Right lobe of liver (tissue), 6 donors: ENCODE measurements around the gene GNG4. TPM values are rescaled to one million over a fixed set of nuclear protein-coding genes. Genes with fewer than 3 reads are reported as not detected.

Source experiments
- ATAC-seq, 4 donors: fragments of 200-7000 bp; cut with Tn5 transposase; one replicate each; pipeline ENCODE4 v1.9.1; 2020; ENCODE audit warnings: mild to moderate bottlenecking in 4 of 4, moderate library complexity in 4 of 4
- DNase-seq, 3 donors: peaks; one replicate each; pipeline ENCODE4 v3.0.0-alpha.2; 2020
- H3K27ac ChIP-seq, 3 donors: fragments of 200-600 bp; one replicate each; pipeline ENCODE4 v1.8.0; 2022
- H3K27me3 ChIP-seq, 2 donors: fragments of 200-600 bp; one replicate each; pipeline ENCODE4 v1.8.0; 2022
- H3K36me3 ChIP-seq, 4 donors: fragments of 200-600 bp; sonication (generic) in 1 of 4; one replicate each; pipeline versions ENCODE4 v1.5.1 to v1.8.0; 2017 to 2022; ENCODE audit warnings: control low read depth in 1 of 4
- H3K4me1 ChIP-seq, 4 donors: fragments of 200-600 bp; sonication (generic) in 1 of 4; one replicate each; pipeline versions ENCODE4 v1.5.1 to v1.8.0; 2017 to 2022; ENCODE audit warnings: control low read depth in 1 of 4
- H3K4me3 ChIP-seq, 3 donors: fragments of 200-600 bp; one replicate each; pipeline ENCODE4 v1.8.0; 2022
- H3K9me3 ChIP-seq, 4 donors: fragments of 200-600 bp; sonication (generic) in 1 of 4; one replicate each; pipeline versions ENCODE4 v1.5.1 to v1.8.0; 2017 to 2022; ENCODE audit warnings: control low read depth in 1 of 4
- POLR2A ChIP-seq: fragments of 450-650 bp; IDR thresholded peaks from one replicate; pipeline ENCODE4 v1.6.1; 2017; ENCODE audit warnings: antibody characterized with exemption, mild to moderate bottlenecking
- WGBS: methylation state at CpG from one replicate; pipeline ENCODE4 v1.1.6; 2018; ENCODE audit warnings: low coverage, low lambda C conversion rate; ENCODE audit not compliant: insufficient coverage; ENCODE audit errors: missing lambda C conversion rate; 5-methylcytosine and 5-hydroxymethylcytosine counted together
- intact Hi-C, 2 donors: fragments of 100-400 bp; cut with DNase I; formaldehyde crosslinking; loops; one replicate each; pipeline versions ENCODE4 v1.11.2 to v1.14.1; 2022
- total RNA-seq, 6 experiments: library from RNA; depleted of rRNA in 2 of 6; stranded (reverse); fragments of >200 nt in 2 of 6; fragmentation: NEBNext Ultra II Directional in 3 of 6; extraction: Animal tissue kit (Norgen Biotek cat#: 25700) in 3 of 6; gene quantifications; one replicate each; pipeline versions ENCODE4 v1.1.0 to v1.2.4, GENCODE V29; 2016 to 2023
- TF ChIP-seq, protein P1 (sequence below), 4 donors: fragments of 200-600 bp in 3 of 4; fragments of 450-650 bp in 1 of 4; IDR thresholded peaks; one replicate each; pipeline versions ENCODE4 v1.5.1 to v1.8.0; 2016 to 2022; ENCODE audit warnings: antibody characterized with exemption in 4 of 4, mild to moderate bottlenecking in 2 of 4
- donor health status: DM: no; HTN: yes; CAD: no.
- donor health status: DM: no; HTN: no; CAD: no.
- donor health status: DM: no; HTN: no; CAD: no.
- donor health status: DM: no; HTN: yes; CAD: no.
- donor health status: DM: no; HTN: yes; CAD: no.

The GNG4 gene
- total RNA-seq, 6 experiments from 2014 or later, result 0.18 to 0.50 TPM; not detected in 4

DNA sequence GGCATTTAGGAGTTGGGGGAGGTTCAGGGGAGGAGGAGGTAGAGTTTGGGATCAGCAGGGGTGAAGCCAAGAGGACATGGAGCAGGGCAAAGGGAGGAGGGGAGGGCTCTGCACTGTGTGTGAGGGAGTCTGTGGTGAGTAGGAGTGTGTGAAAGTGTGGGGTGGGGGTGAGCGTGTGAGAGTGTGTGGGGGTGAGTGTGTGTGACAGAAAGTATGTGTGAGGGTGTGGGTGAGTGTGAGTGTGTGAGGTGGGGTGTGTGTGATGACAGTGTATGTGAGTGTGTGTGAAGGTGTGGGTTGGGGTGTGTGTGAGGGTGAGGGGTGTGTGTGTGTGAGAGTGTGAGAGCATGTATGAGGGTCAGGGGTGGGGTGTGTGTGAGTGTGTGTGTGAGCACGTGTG lies 62.6 kb downstream of the GNG4 start:
- intact Hi-C loops, result no loop called here
- Histone ChIP-seq H3K9me3 (no peaks in the 10 kb centered on the region), H3K36me3 (no peaks in the 10 kb centered on the region), H3K27ac (no peak overlapping the region), H3K4me1 (no peaks in the 10 kb centered on the region), H3K27me3 (no peaks in the 10 kb centered on the region), H3K4me3 (no peak overlapping the region)
- TF ChIP-seq, protein P1, sequence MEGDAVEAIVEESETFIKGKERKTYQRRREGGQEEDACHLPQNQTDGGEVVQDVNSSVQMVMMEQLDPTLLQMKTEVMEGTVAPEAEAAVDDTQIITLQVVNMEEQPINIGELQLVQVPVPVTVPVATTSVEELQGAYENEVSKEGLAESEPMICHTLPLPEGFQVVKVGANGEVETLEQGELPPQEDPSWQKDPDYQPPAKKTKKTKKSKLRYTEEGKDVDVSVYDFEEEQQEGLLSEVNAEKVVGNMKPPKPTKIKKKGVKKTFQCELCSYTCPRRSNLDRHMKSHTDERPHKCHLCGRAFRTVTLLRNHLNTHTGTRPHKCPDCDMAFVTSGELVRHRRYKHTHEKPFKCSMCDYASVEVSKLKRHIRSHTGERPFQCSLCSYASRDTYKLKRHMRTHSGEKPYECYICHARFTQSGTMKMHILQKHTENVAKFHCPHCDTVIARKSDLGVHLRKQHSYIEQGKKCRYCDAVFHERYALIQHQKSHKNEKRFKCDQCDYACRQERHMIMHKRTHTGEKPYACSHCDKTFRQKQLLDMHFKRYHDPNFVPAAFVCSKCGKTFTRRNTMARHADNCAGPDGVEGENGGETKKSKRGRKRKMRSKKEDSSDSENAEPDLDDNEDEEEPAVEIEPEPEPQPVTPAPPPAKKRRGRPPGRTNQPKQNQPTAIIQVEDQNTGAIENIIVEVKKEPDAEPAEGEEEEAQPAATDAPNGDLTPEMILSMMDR (IDR thresholded peaks at IDR 0.05), result no peak
- TF ChIP-seq POLR2A, result no peak
- ATAC-seq, result peak in 1 of 4 donors; percentile 14
- WGBS, result 70% methylated on average over 2 of the region's 2 CpGs
- no peak for DNase-seq

DNA sequence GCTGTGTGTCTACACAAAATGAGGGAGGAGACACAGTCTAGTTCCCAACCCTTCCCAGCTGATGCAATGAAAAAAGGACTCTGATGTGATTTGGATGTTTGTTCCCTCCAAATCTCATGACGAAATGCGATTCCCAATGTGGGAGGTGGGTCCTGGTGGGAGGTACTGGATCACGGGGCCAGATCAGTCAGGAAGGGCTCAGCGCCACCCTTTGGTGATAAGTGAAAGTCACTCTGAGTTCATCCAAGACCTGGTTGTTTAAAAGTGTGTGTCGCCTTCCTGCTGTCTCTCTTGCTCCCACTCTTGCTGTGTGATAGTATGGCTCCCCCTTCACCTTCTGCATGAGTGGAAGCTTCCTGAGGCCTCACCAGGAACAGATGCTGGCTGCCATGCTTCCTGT lies 63.2 kb downstream of the GNG4 start:
- no peak for TF ChIP-seq POLR2A
- TF ChIP-seq, protein P1 (IDR thresholded peaks at IDR 0.05), result no peak
- ATAC-seq, result no peak
- H3K27me3 ChIP-seq, result no peaks in the 10 kb centered on the region
- H3K36me3 ChIP-seq, result no peaks in the 10 kb centered on the region
- H3K4me3 ChIP-seq, result no peak overlapping the region
- intact Hi-C loops, result no loop called here
- no CpG with 5 or more reads among the region's 5 CpGs for WGBS
- DNase-seq, result no peak
- no peaks in the 10 kb centered on the region for H3K9me3 ChIP-seq
- H3K27ac ChIP-seq, result no peak overlapping the region
- no peaks in the 10 kb centered on the region for H3K4me1 ChIP-seq

DNA sequence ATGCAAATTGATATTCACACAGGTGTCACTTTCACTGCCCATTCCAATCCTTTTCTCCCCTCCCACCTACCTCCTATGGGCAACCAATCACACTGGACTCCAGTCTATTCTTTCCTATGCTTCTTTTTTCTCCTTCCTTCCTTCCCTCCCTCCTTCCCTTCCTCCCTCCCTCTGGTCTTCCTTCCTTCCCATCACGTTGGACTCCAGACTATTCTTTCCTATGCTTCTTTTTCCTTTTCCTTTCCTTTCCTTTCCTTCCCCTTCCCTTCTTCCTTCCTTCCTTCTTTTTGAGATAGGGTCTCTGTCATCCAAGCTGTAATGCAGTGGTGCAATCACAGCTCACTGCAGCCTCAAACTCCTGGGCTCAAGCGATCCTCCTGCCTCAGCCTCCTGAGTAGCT lies 64.6 kb downstream of the GNG4 start:
- ATAC-seq (no peak), DNase-seq (no peak)
- Histone ChIP-seq H3K9me3 (no peaks in the 10 kb centered on the region), H3K27ac (no peak overlapping the region), H3K4me1 (no peaks in the 10 kb centered on the region), H3K4me3 (no peak overlapping the region), H3K36me3 (no peaks in the 10 kb centered on the region), H3K27me3 (no peaks in the 10 kb centered on the region)
- intact Hi-C loops, result no loop called here
- WGBS, result 55% methylated on average over 2 of the region's 2 CpGs
- TF ChIP-seq, protein P1 (IDR thresholded peaks at IDR 0.05), result no peak
- no peak for TF ChIP-seq POLR2A

- H3K27me3 ChIP-seq, result no peaks in the 10 kb centered on the region
- H3K27ac ChIP-seq, result no peak overlapping the region
- DNase-seq (no peak), ATAC-seq (no peak)
- H3K4me1 ChIP-seq, result no peaks in the 10 kb centered on the region
- H3K36me3 ChIP-seq, result no peaks in the 10 kb centered on the region
- H3K4me3 ChIP-seq, result no peak overlapping the region
- no peaks in the 10 kb centered on the region for H3K9me3 ChIP-seq
- WGBS, result 75% methylated on average over 4 of the region's 4 CpGs
- intact Hi-C loops, result no loop called here
- TF ChIP-seq, protein P1 (IDR thresholded peaks at IDR 0.05), result no peak
- no peak for TF ChIP-seq POLR2A
Measured at GRCh38 chr1:235583511-235584001, 66.0 kb downstream of the GNG4 start.

- no peaks in the 10 kb centered on the region for H3K9me3 ChIP-seq
- DNase-seq, result no peak
- WGBS, result 68% methylated on average over 10 of the region's 10 CpGs
- intact Hi-C loops, result no loop called here
- H3K27ac ChIP-seq, result no peak overlapping the region
- no peak overlapping the region for H3K4me3 ChIP-seq
- H3K27me3 ChIP-seq, result no peaks in the 10 kb centered on the region
- no peak for ATAC-seq
- H3K36me3 ChIP-seq, result no peaks in the 10 kb centered on the region
- no peak for TF ChIP-seq POLR2A
- TF ChIP-seq, protein P1 (IDR thresholded peaks at IDR 0.05), result no peak
- no peaks in the 10 kb centered on the region for H3K4me1 ChIP-seq
Measured at GRCh38 chr1:235582130-235582529, 67.5 kb downstream of the GNG4 start.
